HG02885 (cell line): Measurements from ENCODE around the gene CDC6.

Experiments
- ATAC-seq: cut with Tn5 transposase; IDR thresholded peaks from one replicate; pipeline ENCODE4 v1.9.1; 2021; ENCODE audit warnings: mild to moderate bottlenecking; ENCODE audit not compliant: unreplicated experiment, poor library complexity

Gene CDC6

GRCh38 chr17:40309031-40309948, 21.6 kb downstream of the CDC6 start, which contains the start of gene RARA:
TSS of gene RARA (plus strand) at chr17:40309180. CDS start at chr17:40331219, 22,039 bp downstream.
- no peak for ATAC-seq

DNA sequence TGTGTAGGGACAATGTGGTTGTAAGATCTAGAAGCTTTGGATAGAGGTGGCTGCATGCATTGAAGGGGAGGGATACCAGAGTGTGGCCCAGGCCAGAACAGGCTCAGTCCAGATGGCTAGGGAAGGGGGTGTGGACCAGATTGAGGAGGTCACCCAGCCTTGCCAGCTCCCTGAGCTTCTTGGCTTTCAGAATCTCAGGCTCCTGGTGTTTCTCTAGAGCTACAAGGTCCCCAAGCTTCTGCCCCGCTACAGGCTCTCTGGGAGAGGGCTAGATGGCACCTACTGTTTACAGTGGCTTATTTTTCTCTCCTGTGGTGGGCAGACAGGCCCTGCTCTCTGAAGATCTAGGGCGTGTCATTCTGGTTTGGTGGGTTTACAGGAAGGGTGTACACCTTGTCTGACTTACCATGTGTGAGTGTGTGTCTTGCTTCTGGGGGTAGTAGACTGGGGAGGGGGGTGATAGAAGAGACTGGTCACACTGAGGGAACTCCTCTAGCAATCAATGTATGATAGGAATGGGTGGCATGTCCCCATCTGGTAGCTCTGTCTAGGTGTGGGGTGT, 22.4 kb downstream of the CDC6 start:
- no peak for ATAC-seq

DNA sequence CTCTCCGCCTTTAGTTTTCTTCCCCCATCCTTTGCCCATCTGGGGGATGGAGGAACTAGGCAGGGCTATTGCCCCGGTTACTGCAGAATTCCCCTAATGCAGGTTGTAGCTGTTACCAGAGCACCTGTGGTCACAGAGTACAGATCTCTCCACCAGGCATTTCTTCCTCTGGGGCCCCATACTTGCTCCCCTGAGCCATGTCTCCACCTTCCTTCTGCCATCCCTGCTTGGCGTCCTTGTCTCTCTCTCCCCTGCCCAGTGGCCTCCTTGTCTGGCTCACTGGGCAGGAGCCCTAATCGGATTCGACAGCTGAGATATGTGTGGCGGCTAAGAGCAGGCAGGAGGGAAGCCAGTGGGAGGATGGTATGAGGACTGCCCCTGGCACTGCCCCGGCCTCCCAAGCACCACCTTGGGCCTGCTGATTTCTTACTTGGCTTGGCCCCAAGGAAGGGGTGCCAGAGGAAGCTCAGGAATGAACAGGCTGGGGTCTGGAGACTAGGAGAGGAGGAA, 23.3 kb downstream of the CDC6 start:
- ATAC-seq, result no peak

- ATAC-seq, result no peak
Observed at GRCh38 chr17:40311575-40311974, 23.9 kb downstream of the CDC6 start.

GRCh38 chr17:40312131-40312731, 24.6 kb downstream of the CDC6 start:
- no peak for ATAC-seq

GRCh38 chr17:40312893-40313667, 25.4 kb downstream of the CDC6 start:
- no peak for ATAC-seq

DNA sequence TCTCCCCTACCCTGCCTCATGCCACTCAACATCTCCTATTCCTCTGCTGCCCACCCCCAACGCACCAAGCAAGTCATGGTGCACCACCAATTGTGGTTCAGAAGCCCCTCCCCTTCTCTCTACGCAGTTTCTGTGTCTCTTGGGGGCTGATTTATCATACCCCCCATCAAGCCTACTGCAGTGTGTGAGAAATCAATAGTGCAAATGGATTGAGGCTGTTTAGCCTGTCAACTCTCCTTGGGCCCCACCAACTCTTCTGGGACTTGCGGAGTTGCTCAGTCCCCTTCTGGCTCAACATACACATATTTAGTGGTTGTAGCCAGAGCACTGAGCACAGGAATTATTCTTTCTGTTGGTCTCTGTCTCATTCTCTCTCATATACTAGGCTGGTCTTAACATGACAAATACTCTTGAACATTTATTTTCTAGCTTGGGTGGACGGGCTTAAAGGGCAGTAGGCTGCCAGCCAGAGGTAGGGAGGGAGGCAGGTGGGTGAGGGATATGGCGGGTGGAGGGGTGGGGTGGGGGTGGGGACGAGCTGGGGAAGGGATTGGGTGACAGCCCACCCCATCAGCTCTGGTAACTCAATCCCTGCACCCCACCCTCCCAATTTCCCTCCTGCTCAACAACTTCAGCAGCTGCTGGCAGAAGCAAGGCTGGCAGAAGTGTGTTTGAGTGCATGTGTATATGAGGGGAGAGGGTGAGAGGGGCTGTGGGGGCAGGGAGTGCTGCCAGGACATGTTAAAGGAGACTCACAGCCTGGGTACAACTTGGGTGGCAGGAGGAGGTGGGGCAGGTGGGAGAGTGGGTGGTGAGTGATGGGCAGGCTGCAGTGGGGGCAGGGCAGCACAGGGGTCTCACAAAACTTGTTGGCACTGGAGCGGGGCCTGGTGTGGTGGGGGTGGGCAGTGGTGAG, 26.2 kb downstream of the CDC6 start:
- no peak for ATAC-seq

GRCh38 chr17:40314584-40314956, 26.9 kb downstream of the CDC6 start:
- no peak for ATAC-seq

DNA sequence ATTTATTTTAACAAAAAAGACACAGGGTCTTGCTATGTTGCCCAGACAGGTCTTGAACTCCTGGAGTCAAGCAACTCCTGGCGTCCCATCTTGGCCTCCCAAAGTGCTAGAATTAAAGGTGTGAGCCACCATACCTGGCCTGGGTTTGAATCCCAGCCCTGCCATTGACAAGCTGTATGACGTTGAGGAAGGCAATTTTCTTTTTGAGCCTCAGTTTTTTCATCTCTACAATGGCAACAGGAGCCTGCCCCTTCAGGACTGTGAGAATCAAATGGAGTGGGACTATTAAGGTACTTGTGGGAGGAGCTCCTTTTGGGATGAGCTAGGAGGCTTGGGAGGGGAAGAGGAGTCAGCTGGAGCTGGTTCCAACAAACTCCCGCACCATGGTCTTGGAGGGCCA, 27.5 kb downstream of the CDC6 start:
- no peak for ATAC-seq

GRCh38 chr17:40315678-40316570, 28.2 kb downstream of the CDC6 start:
- no peak for ATAC-seq

- ATAC-seq, result no peak
Observed at GRCh38 chr17:40316571-40317344, 29.1 kb downstream of the CDC6 start.

DNA sequence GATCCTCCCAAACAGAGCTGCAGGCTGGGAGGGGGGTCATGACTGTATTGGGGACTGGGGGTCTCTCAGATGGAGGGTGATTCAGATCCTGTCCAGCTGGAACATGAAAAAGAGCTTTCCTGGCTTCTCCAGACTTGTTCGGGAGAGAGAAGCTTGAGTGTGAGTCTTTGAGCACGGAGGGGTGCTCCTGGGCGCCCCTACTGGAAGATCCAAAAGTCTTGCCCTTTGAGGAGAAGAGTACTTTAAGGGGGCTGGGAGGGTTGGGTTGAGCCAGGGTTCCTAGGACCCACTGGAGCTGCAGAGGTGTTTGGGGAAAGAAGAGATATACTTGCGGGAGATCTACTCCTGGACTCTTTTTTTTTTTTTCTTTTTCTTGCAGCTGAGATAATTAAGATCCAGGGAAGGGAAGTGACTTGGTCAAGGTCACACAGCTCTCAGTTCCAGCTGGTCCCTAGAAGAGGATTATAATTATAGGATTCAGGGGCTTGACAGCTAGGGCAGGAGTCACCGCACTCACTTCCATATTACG, 29.7 kb downstream of the CDC6 start:
- no peak for ATAC-seq

DNA sequence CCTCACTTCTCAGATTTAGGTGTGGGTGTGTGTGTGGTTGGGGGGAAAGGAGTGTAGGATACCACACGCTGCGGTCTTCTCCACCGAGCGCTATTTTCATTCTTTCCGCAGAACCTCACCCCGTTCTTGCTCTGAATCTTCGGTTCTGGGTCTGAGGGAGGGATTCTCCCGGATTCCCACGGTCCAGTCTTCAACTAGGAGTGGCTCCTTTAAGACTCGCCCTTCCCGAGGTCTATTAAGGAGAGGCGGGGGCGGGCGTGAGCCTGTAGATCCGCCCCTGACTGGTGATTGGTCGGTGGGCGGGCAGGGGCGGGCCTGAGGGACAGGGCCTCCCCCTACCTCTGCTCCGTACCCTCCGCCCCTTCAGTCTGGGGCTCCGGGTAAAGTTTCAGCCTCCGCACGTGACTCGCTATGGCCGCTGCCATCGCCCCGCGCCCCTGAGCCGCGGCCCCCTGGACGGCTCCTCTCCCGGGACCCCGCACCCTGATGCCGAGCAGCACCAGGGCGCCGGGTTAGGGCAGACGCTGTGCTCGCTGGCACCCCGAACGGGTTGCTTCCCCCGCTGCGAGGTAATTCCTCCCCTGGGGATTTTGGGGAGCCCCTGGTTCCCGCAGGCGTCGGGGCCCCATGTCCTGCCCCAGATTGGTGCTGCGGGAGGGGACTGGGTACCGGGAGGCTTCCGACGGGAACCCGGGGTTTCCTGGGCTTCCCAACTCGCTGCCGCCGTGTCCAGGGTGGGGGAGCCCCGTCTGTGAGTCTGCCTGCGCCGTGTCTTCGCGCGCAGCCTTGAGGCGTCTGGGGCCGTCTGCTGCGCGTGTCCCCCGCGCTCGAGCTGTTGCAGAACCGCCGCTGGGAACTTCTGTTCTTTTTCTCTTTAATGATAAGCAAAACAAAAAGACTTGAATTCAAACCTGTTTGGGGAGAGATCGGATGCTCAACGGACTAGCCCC, 30.5 kb downstream of the CDC6 start:
- peak; percentile 71 for ATAC-seq

GRCh38 chr17:40318830-40319391, 31.2 kb downstream of the CDC6 start:
- no peak for ATAC-seq

DNA sequence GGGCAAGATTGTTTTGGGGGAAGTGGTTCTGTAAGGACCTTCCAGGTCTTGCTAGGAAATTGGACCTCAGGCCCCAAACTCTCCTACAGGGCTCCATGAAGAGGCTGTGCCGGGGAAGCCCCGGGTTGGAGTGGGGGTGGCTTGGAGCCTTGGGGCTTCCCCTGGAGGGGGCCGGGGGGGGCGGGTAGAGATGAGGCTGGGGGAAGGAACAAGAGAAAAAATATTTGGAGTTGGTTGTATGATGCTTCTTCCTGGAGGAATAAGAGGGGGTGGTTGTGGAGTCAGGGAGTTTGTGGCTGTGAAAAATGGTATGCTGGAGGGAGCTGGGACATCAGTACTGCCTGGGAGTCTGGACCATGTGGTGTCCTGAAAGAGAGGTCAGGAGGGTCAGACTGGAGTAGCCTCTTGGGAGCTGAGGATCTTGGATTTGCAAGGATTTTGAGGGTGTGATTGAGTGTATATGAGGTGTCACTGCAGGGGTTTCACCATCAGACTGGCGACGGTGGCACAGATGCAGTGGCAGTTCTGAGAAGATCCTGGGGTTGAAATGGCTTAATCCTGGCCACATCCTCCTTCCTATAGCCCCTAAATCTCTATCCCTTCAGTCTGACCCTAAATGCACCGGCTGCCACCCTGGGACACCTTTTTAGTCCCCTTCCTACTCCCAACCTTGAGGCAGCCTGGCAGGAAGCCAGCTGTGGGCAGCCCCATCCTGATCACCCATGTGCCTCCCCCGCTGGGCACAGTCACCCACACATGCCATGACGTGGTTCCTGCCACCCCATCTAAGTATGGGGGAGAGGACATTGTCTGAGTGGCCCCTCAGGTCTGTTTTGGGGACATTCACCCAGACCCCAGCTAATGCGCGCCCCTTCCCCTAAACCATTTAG, 32.2 kb downstream of the CDC6 start:
- no peak for ATAC-seq
